Endothelial cell (in vitro differentiated cells): ENCODE measurements around the gene PHC1. TPM values are rescaled to one million over a fixed set of nuclear protein-coding genes. Genes with fewer than 3 reads are reported as not detected.

Source experiments
- DNase-seq: peaks from one replicate; pipeline ENCODE4 v3.0.0; 2021; ENCODE audit warnings: low spot score
- H3K27ac Mint-ChIP-seq: one replicate; pipeline ENCODE4 v1.8.0; 2021; ENCODE audit warnings: mixed read lengths, inconsistent platforms; ENCODE audit not compliant: unreplicated experiment
- H3K27me3 Mint-ChIP-seq: one replicate; pipeline ENCODE4 v1.8.0; 2021; ENCODE audit warnings: mild to moderate bottlenecking, moderate library complexity, mixed read lengths, inconsistent platforms; ENCODE audit not compliant: unreplicated experiment
- H3K36me3 Mint-ChIP-seq: one replicate; pipeline ENCODE4 v1.8.0; 2021; ENCODE audit warnings: mild to moderate bottlenecking, low read depth, mixed read lengths, inconsistent platforms; ENCODE audit not compliant: unreplicated experiment
- H3K4me1 Mint-ChIP-seq: one replicate; pipeline ENCODE4 v1.8.0; 2021; ENCODE audit warnings: mild to moderate bottlenecking, mixed read lengths, inconsistent platforms; ENCODE audit not compliant: unreplicated experiment
- H3K4me3 Mint-ChIP-seq: one replicate; pipeline ENCODE4 v1.8.0; 2021; ENCODE audit warnings: mild to moderate bottlenecking, mixed read lengths, inconsistent platforms; ENCODE audit not compliant: unreplicated experiment
- H3K9me3 Mint-ChIP-seq: one replicate; pipeline ENCODE4 v1.8.0; 2021; ENCODE audit warnings: mixed read lengths, inconsistent platforms; ENCODE audit not compliant: unreplicated experiment
- CTCF ChIP-seq: fragments of 200-600 bp; sonication (generic); IDR thresholded peaks from one replicate; pipeline ENCODE4 v1.5.0; 2021; ENCODE audit warnings: antibody characterized with exemption; ENCODE audit not compliant: unreplicated experiment
- total RNA-seq: library from RNA; stranded (reverse); fragmentation: NEBNext Ultra II Directional; extraction: Animal tissue kit (Norgen Biotek cat#: 25700); gene quantifications from one replicate; pipeline ENCODE4 v1.2.1, GENCODE V29; 2021; ENCODE audit not compliant: unreplicated experiment

The PHC1 gene
- total RNA-seq, 1 donor from 2014 or later: 55.3 TPM

DNA sequence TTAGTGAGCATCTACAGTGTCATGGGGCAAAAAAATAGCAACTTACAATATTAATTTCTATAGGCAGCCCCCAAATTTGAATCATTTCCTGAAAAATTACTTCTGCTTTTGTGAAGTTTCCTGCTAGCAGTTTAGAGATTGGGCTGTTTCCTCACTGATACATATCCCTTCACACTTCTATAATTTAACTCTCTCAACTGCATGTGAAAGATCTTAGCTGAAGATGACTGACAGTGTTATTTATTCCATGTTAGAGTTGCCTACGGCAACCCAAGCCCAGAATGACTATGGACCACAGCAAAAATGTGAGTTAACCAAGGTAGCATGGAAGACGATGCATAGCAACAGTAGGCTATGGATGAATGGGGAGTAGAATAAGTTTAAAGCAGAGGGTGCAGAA lies 75.1 kb downstream of the PHC1 start, which contains the start of gene KLRG1:
KLRG1 (plus strand) TSS at position 134 of the 400 bp plus-strand sequence; CDS start at position 224, 90 bp downstream.
- H3K36me3 Mint-ChIP-seq: no peaks in the 10 kb centered on the region
- H3K4me3 Mint-ChIP-seq: no peak within 1 kb of the TSS
- H3K27ac Mint-ChIP-seq: no peak within 1 kb of the TSS

More for the DNA sequence above, 75.1 kb downstream of the PHC1 start, which contains the start of gene KLRG1:
- peaks cover 1% of the 10 kb centered on the region for H3K27me3 Mint-ChIP-seq
- H3K9me3 Mint-ChIP-seq: no peaks in the 10 kb centered on the region
- DNase-seq: no peak
- peaks cover 13% of the 10 kb centered on the region for H3K4me1 Mint-ChIP-seq
- TF ChIP-seq CTCF: no peak

Other genes with a start within 250 kb of the PHC1 start
- 101 TPM for gene RIMKLB, start 216.5 kb upstream of the PHC1 start, total RNA-seq
- gene A2ML1, start 91.9 kb upstream of the PHC1 start, total RNA-seq: not detected
- gene M6PR, start 35.1 kb downstream of the PHC1 start, total RNA-seq: 186 TPM
- 2.1 TPM for gene KLRG1, start 75.0 kb downstream of the PHC1 start, total RNA-seq
- 1.4 TPM for gene A2M, start 201.4 kb downstream of the PHC1 start, total RNA-seq